Testis (tissue), 3 donors: ENCODE results near the gene CCDC39. TPM values are rescaled to one million over a fixed set of nuclear protein-coding genes. Genes with fewer than 3 reads are reported as not detected.

Experiments used
- DNase-seq: peaks from one replicate; pipeline ENCODE4 v3.0.0-alpha.2; 2019
- H3K27ac ChIP-seq, 2 donors: fragments of 200-600 bp; sonication (generic); one replicate each; pipeline ENCODE4 v1.5.1; 2019
- H3K27me3 ChIP-seq: fragments of 200-600 bp; sonication (generic); one replicate; pipeline ENCODE4 v1.5.1; 2019
- H3K36me3 ChIP-seq: fragments of 200-600 bp; sonication (generic); one replicate; pipeline ENCODE4 v1.5.1; 2017; ENCODE audit warnings: low read depth; ENCODE audit errors: missing control alignments
- H3K4me1 ChIP-seq: fragments of 200-600 bp; sonication (generic); one replicate; pipeline ENCODE4 v1.5.1; 2019
- H3K4me3 ChIP-seq, 2 donors: fragments of 200-600 bp; sonication (generic); one replicate each; pipeline ENCODE4 v1.5.1; 2017 to 2019
- H3K9me3 ChIP-seq: fragments of 200-600 bp; sonication (generic); one replicate; pipeline ENCODE4 v1.5.1; 2017
- CTCF ChIP-seq, 3 experiments: fragments of 450-650 bp in 2 of 3; fragments of 200-600 bp in 1 of 3; sonication (generic) in 1 of 3; IDR thresholded peaks; one replicate each; pipeline ENCODE4 v1.5.1; 2016 to 2019; ENCODE audit warnings: antibody characterized with exemption in 3 of 3, mild to moderate bottlenecking in 2 of 3, moderate library complexity in 1 of 3
- POLR2A ChIP-seq: fragments of 450-650 bp; IDR thresholded peaks from one replicate; pipeline ENCODE4 v1.6.1; 2017; ENCODE audit warnings: antibody characterized with exemption, mild to moderate bottlenecking, moderate library complexity
- WGBS, 2 donors: methylation state at CpG; one replicate each; pipeline ENCODE4 v1.1.5; 2018; 5-methylcytosine and 5-hydroxymethylcytosine counted together
- intact Hi-C: fragments of 100-400 bp; cut with DNase I; formaldehyde crosslinking; loops from one replicate; pipeline ENCODE4 v1.15.1; 2023; ENCODE audit warnings: low total_unique reads
- polyA plus RNA-seq: library from polyadenylated mRNA; stranded (reverse); fragments of 350-450 nt; fragmentation: Illumina TruSeq; extraction: RNeasy Lipid Tissue Mini Kit (QIAGEN cat#74804); gene quantifications from one replicate; pipeline ENCODE4 v1.2.3, GENCODE V29; 2014; ENCODE audit warnings: low read depth, low replicate concordance; ENCODE audit not compliant: insufficient read depth
- total RNA-seq, 2 donors: library from RNA; depleted of rRNA; stranded (reverse); fragments of >200 nt; gene quantifications; one replicate each; pipeline ENCODE4 v1.2.3, GENCODE V29; 2016

The CCDC39 gene
- total and polyA plus RNA-seq, 3 donors from 2014 or later = 3.5 to 7.4 (median 4.3) TPM

- no peaks in the 10 kb centered on the region for H3K36me3 ChIP-seq
- 30 to 35% methylated on average over 2 of the region's 2 CpGs for WGBS, 2 donors
- no peaks in the 10 kb centered on the region for H3K9me3 ChIP-seq
- intact Hi-C loops = no loop called here
- no peak for TF ChIP-seq POLR2A
- TF ChIP-seq CTCF (IDR thresholded peaks at IDR 0.05) = no peak
- no peak overlapping the region for H3K27ac ChIP-seq
- no peaks in the 10 kb centered on the region for H3K4me1 ChIP-seq
- no peaks in the 10 kb centered on the region for H3K27me3 ChIP-seq
- no peak overlapping the region for H3K4me3 ChIP-seq
- no peak for DNase-seq
These were observed 45.6 kb downstream of the CCDC39 start for GRCh38 chr3:180633722-180634121.

GRCh38 chr3:180631317-180631716 is 48.0 kb downstream of the CCDC39 start:
- intact Hi-C loops = no loop called here
- DNase-seq = no peak
- Histone ChIP-seq H3K36me3 (no peaks in the 10 kb centered on the region), H3K4me1 (no peaks in the 10 kb centered on the region), H3K9me3 (no peaks in the 10 kb centered on the region), H3K27ac (no peak overlapping the region), H3K4me3 (no peak overlapping the region), H3K27me3 (no peaks in the 10 kb centered on the region)
- TF ChIP-seq CTCF (IDR thresholded peaks at IDR 0.05) = no peak
- no peak for TF ChIP-seq POLR2A
- WGBS, 2 donors = 86 to 90% methylated on average over 3 of the region's 3 CpGs

GRCh38 chr3:180630371-180630770 is 48.9 kb downstream of the CCDC39 start:
- no peak for TF ChIP-seq CTCF (IDR thresholded peaks at IDR 0.05)
- no peak for TF ChIP-seq POLR2A
- Histone ChIP-seq H3K27ac (no peak overlapping the region), H3K4me3 (no peak overlapping the region), H3K4me1 (no peaks in the 10 kb centered on the region), H3K36me3 (no peaks in the 10 kb centered on the region), H3K9me3 (no peaks in the 10 kb centered on the region), H3K27me3 (no peaks in the 10 kb centered on the region)
- no peak for DNase-seq
- intact Hi-C loops = no loop called here

- H3K27ac ChIP-seq = no peak overlapping the region
- H3K36me3 ChIP-seq = no peaks in the 10 kb centered on the region
- no peak for TF ChIP-seq CTCF (IDR thresholded peaks at IDR 0.05)
- TF ChIP-seq POLR2A = no peak
- no peaks in the 10 kb centered on the region for H3K9me3 ChIP-seq
- DNase-seq = no peak
- 84 to 85% methylated on average over 2 of the region's 2 CpGs for WGBS, 2 donors
- no peaks in the 10 kb centered on the region for H3K27me3 ChIP-seq
- no peaks in the 10 kb centered on the region for H3K4me1 ChIP-seq
- intact Hi-C loops = no loop called here
- H3K4me3 ChIP-seq = no peak overlapping the region
These were observed 52.4 kb downstream of the CCDC39 start for GRCh38 chr3:180626844-180627243.

GRCh38 chr3:180624714-180625113 is 54.6 kb downstream of the CCDC39 start:
- intact Hi-C loops = no loop called here
- no peaks in the 10 kb centered on the region for H3K4me1 ChIP-seq
- H3K36me3 ChIP-seq = no peaks in the 10 kb centered on the region
- 94 to 98% methylated on average over 2 of the region's 2 CpGs for WGBS, 2 donors
- DNase-seq = no peak
- H3K9me3 ChIP-seq = no peaks in the 10 kb centered on the region
- H3K27ac ChIP-seq = no peak overlapping the region
- TF ChIP-seq POLR2A = no peak
- TF ChIP-seq CTCF (IDR thresholded peaks at IDR 0.05) = no peak
- no peak overlapping the region for H3K4me3 ChIP-seq
- H3K27me3 ChIP-seq = no peaks in the 10 kb centered on the region
